Astrocyte (in vitro differentiated cells and primary cell): ENCODE results near the gene ZNF687.

Experiments used
- CTCF ChIP-seq: IDR thresholded peaks from 2 replicates; pipeline ENCODE4 v1.5.1; 2011; ENCODE audit warnings: low read depth, mild to moderate bottlenecking, inconsistent platforms, low read length, moderate library complexity; ENCODE audit not compliant: insufficient read depth
- EZH2 ChIP-seq: IDR thresholded peaks from 2 replicates; pipeline ENCODE4 v1.6.1; 2012; ENCODE audit warnings: mild to moderate bottlenecking, low read length, inconsistent platforms; ENCODE audit not compliant: insufficient read depth

GRCh38 chr1:151235235-151235634, 46.9 kb upstream of the ZNF687 start:
- TF ChIP-seq CTCF (no peak), EZH2 (no peak)
